ENCODE results near the gene IBTK.

GRCh38 chr6:82205930-82206392 is 41.6 kb downstream of the IBTK start:
- TF ChIP-seq POLR2AphosphoS5 (IDR thresholded peaks at IDR 0.05; ENCODE audit: borderline replicate concordance, low read depth, low read length), result no peak
- no peak for TF ChIP-seq EZH2 (IDR thresholded peaks at IDR 0.05)

All from SK-N-MC (cell line).